Measurements from ENCODE around the gene PFDN6. TPM values are rescaled to one million over a fixed set of nuclear protein-coding genes. Genes with fewer than 3 reads are reported as not detected.
A peak's percentile ranks its signal among the peaks of the same experiment; 100 is the strongest.

Gene PFDN6
- total RNA-seq, 1 donor from 2014 or later, result 52.1 TPM

DNA sequence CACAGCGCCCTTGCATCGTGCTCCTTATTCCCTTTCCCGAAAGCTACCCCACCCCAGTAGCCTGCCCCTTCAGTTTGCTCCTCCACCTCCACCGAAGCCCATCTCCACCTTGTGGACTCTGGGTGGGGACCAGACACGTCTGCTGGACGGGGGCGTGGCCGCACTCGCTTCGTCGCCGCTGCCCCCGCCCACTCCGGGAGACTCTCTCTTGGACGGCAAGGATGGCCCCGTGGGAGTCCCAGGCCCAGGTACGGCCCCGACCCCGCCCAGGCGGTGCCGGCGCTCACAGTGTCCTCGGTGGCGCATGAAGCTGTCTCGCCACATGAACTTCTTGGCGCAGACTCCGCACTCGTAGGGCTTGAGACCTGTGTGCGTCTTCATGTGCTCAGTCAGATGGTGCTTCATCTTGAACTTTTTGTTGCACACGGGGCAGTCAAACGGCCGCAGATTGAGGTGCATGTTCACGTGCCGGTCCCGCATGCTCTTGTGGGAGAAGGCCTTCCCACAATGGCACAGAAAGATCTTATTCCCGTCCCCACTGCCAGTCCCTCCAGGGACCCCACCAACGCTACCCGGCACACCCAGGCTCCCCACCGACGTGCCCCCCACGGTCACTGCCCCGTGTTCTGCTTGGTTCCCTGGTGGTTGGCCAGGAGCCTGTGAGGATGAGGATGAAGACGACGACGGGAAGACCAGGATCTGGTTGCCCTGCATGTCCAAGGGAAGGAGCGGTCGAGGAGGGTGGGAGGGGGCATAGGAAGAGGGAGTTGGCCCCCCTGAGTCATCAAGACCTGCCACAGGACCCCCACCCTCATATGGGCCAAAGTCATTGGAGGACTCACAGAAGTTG lies 25.8 kb downstream of the PFDN6 start:
- Mint-ChIP-seq H3K27ac (no peak overlapping the region), H3K9me3 (ENCODE audit: low read depth) (no peaks in the 10 kb centered on the region), H3K4me3 (ENCODE audit: low read depth) (peak overlapping the region; percentile 85), H3K4me1 (ENCODE audit: low read depth) (peaks cover 40% of the 10 kb centered on the region), H3K36me3 (ENCODE audit: insufficient read depth) (peaks cover 21% of the 10 kb centered on the region), H3K27me3 (peaks cover 3% of the 10 kb centered on the region)
- DNase-seq (ENCODE audit: low spot score, unreplicated experiment), result no peak
- TF ChIP-seq CTCF (IDR thresholded peaks at IDR 0.05; ENCODE audit: unreplicated experiment), result no peak

DNA sequence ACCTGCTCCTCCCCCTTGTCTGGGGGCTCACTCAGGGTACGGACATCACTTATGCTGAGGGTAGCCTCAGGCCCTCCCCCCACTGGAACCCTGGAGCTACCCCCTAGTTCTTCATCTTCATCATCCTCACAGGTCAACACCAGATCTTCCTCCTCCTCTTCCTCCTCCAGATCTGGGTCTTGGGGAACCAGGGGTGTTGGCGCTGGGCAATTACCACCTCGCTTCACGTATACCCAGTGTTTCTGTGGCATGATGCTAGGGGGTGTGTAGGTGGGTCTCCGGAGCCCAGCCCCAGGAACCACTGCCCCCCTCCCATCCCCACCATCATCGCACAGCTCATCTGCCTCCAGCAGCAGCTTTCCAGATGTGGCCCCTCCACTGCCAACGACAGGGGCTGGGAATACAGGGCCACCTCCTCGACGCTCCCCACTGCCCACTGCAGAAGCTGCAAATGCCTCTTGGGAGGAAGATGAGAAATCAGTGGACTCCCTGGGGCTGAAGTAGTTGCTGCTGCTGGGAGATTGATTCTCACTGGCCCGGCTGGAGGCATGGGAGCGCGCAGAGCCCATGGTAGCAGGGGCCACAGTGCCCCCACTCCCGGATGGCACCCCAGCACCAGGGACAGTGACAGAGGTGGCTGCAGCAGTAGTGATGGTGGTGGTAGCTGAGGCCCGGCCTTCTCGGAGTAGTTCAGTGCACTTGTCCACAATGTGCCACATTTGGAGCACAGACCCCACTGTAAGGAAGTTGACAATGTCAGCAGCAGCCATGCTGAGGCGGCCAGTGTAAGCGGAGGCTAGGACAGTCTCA lies 26.6 kb downstream of the PFDN6 start:
- Mint-ChIP-seq H3K4me3 (ENCODE audit: low read depth) (peak overlapping the region; percentile 76), H3K27ac (peak overlapping the region; percentile 73), H3K9me3 (ENCODE audit: low read depth) (no peaks in the 10 kb centered on the region), H3K4me1 (ENCODE audit: low read depth) (peaks cover 41% of the 10 kb centered on the region), H3K27me3 (peaks cover 3% of the 10 kb centered on the region), H3K36me3 (ENCODE audit: insufficient read depth) (peaks cover 25% of the 10 kb centered on the region)
- no peak for TF ChIP-seq CTCF (IDR thresholded peaks at IDR 0.05; ENCODE audit: unreplicated experiment)
- DNase-seq (ENCODE audit: low spot score, unreplicated experiment), result no peak

GRCh38 chr6:33316603-33317418 lies 27.4 kb downstream of the PFDN6 start:
- peaks cover 25% of the 10 kb centered on the region for H3K36me3 Mint-ChIP-seq (ENCODE audit: insufficient read depth)
- no peak for DNase-seq (ENCODE audit: low spot score, unreplicated experiment)
- H3K27ac Mint-ChIP-seq, result peak overlapping the region; percentile 73
- peaks cover 45% of the 10 kb centered on the region for H3K4me1 Mint-ChIP-seq (ENCODE audit: low read depth)
- TF ChIP-seq CTCF (IDR thresholded peaks at IDR 0.05; ENCODE audit: unreplicated experiment), result no peak
- H3K27me3 Mint-ChIP-seq, result peaks cover 3% of the 10 kb centered on the region
- peak overlapping the region; percentile 76 for H3K4me3 Mint-ChIP-seq (ENCODE audit: low read depth)
- H3K9me3 Mint-ChIP-seq (ENCODE audit: low read depth), result no peaks in the 10 kb centered on the region

GRCh38 chr6:33317419-33317668 lies 27.9 kb downstream of the PFDN6 start:
- peaks cover 2% of the 10 kb centered on the region for H3K27me3 Mint-ChIP-seq
- DNase-seq (ENCODE audit: low spot score, unreplicated experiment), result no peak

More at GRCh38 chr6:33317419-33317668, 27.9 kb downstream of the PFDN6 start:
- peaks cover 25% of the 10 kb centered on the region for H3K36me3 Mint-ChIP-seq (ENCODE audit: insufficient read depth)
- peaks cover 45% of the 10 kb centered on the region for H3K4me1 Mint-ChIP-seq (ENCODE audit: low read depth)
- H3K4me3 Mint-ChIP-seq (ENCODE audit: low read depth), result peak overlapping the region; percentile 76
- H3K9me3 Mint-ChIP-seq (ENCODE audit: low read depth), result no peaks in the 10 kb centered on the region
- TF ChIP-seq CTCF (IDR thresholded peaks at IDR 0.05; ENCODE audit: unreplicated experiment), result no peak
- H3K27ac Mint-ChIP-seq, result no peak overlapping the region

All from progenitor cell of endocrine pancreas (in vitro differentiated cells).